ENCODE results near the gene PTPRM.

Gene PTPRM

DNA sequence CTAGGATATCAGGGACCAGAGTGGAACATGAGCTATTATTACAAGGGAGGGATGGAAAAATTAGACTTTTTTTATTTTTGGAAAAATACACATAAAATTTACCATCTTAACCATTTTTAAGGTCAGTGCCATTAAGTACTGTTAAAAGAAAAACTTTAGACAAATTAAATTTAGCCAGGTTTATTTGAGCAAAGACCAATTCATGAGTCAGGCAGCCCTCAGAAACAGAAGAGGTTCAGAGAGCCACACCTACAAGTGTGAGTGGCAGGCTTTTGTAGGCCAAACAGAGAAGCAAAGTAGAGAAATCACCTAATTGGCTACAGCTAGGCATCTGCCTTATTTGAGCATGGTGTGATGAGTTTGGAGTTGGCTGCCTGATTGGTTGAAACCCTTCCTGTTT is 740.8 kb downstream of the PTPRM start:
- H3K27me3 ChIP-seq (replicated peaks; ENCODE audit: insufficient read depth, low read length): no peaks in the 10 kb centered on the region
- TF ChIP-seq, protein P1, sequence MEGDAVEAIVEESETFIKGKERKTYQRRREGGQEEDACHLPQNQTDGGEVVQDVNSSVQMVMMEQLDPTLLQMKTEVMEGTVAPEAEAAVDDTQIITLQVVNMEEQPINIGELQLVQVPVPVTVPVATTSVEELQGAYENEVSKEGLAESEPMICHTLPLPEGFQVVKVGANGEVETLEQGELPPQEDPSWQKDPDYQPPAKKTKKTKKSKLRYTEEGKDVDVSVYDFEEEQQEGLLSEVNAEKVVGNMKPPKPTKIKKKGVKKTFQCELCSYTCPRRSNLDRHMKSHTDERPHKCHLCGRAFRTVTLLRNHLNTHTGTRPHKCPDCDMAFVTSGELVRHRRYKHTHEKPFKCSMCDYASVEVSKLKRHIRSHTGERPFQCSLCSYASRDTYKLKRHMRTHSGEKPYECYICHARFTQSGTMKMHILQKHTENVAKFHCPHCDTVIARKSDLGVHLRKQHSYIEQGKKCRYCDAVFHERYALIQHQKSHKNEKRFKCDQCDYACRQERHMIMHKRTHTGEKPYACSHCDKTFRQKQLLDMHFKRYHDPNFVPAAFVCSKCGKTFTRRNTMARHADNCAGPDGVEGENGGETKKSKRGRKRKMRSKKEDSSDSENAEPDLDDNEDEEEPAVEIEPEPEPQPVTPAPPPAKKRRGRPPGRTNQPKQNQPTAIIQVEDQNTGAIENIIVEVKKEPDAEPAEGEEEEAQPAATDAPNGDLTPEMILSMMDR (IDR thresholded peaks at IDR 0.05; ENCODE audit: low read length): no peak
- TF ChIP-seq EZH2phosphoT487 (IDR thresholded peaks at IDR 0.05; ENCODE audit: low read length) (no peak), EZH2 (optimal IDR thresholded peaks at IDR 0.05; ENCODE audit: low read depth, low read length) (no peak)
- H3K4me1 ChIP-seq (ENCODE audit: low read length): no peaks in the 10 kb centered on the region
- no peaks in the 10 kb centered on the region for H3K79me2 ChIP-seq (ENCODE audit: low read length)
- H3K9ac ChIP-seq (ENCODE audit: low read length): no peak overlapping the region
- no peaks in the 10 kb centered on the region for H3K36me3 ChIP-seq (replicated peaks; ENCODE audit: insufficient read depth, low read length)
- DNase-seq: no peak
- H3K9me2 ChIP-seq (replicated peaks; ENCODE audit: insufficient read depth, low read length): no peaks in the 10 kb centered on the region
- no peak overlapping the region for H3K4me3 ChIP-seq (ENCODE audit: low read length)
- no peak overlapping the region for H3K4me2 ChIP-seq (ENCODE audit: low read depth, low read length)
- no peak overlapping the region for H3K27ac ChIP-seq (ENCODE audit: low read length)
- H4K20me1 ChIP-seq (ENCODE audit: insufficient read depth, low read length): no peaks in the 10 kb centered on the region
- no peak overlapping the region for H2AFZ ChIP-seq (ENCODE audit: low read length)
- H3F3A ChIP-seq (ENCODE audit: insufficient read depth, low read length): no peaks in the 10 kb centered on the region
- no peaks in the 10 kb centered on the region for H3K9me3 ChIP-seq (replicated peaks; ENCODE audit: insufficient read depth, low read length)

DNA sequence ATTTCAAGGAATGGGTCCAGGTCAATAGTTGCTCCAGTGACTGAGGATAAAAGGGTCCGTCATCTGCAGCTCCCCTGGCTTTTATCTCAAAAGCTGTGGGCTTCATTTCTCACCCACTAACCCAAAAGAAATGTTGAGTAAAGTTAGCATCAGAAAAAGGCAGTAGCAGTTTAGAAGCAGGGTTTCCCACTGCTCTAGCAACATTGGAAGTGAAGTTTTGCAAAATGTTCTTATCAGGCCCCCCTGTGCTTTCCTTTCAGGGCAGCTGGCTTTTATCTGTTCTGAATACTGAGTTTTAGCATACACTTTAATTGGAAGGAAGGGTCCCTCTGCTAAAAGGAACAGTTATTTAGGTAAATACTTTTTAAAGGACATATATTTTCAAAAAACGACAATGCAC is 745.9 kb downstream of the PTPRM start:
- H3K27me3 ChIP-seq (replicated peaks; ENCODE audit: insufficient read depth, low read length): no peaks in the 10 kb centered on the region
- no peak overlapping the region for H3K4me3 ChIP-seq (ENCODE audit: low read length)
- H3K9me3 ChIP-seq (replicated peaks; ENCODE audit: insufficient read depth, low read length): no peaks in the 10 kb centered on the region
- TF ChIP-seq EZH2 (optimal IDR thresholded peaks at IDR 0.05; ENCODE audit: low read depth, low read length) (no peak), EZH2phosphoT487 (IDR thresholded peaks at IDR 0.05; ENCODE audit: low read length) (no peak)
- TF ChIP-seq, protein P1 (IDR thresholded peaks at IDR 0.05; ENCODE audit: low read length): no peak
- H2AFZ ChIP-seq (ENCODE audit: low read length): no peak overlapping the region
- no peak overlapping the region for H3K27ac ChIP-seq (ENCODE audit: low read length)
- H4K20me1 ChIP-seq (ENCODE audit: insufficient read depth, low read length): no peaks in the 10 kb centered on the region
- no peaks in the 10 kb centered on the region for H3K9me2 ChIP-seq (replicated peaks; ENCODE audit: insufficient read depth, low read length)
- H3K36me3 ChIP-seq (replicated peaks; ENCODE audit: insufficient read depth, low read length): no peaks in the 10 kb centered on the region
- no peak for DNase-seq
- no peak overlapping the region for H3K9ac ChIP-seq (ENCODE audit: low read length)
- no peak overlapping the region for H3K4me2 ChIP-seq (ENCODE audit: low read depth, low read length)
- H3K79me2 ChIP-seq (ENCODE audit: low read length): no peaks in the 10 kb centered on the region
- H3K4me1 ChIP-seq (ENCODE audit: low read length): no peaks in the 10 kb centered on the region
- no peaks in the 10 kb centered on the region for H3F3A ChIP-seq (ENCODE audit: insufficient read depth, low read length)

DNA sequence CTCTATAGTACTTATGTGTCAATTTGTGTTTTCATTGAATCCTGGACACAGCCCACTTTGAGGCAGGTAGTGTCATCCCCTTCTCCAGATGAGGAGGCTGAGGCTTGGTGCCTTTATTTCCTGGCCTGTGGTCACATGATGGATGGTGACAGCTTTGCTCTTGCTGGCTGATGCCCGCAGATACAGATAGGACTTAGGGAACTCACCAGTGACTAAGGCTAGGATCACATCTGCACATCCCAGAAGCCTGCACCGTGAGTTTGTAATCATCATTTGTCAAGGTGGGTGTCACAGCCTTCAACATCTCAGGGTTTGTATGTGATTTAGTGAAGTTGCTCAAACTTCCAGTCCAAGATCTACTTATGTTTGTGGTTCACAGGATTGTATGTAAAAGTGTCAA is 747.0 kb downstream of the PTPRM start:
- no peaks in the 10 kb centered on the region for H3K4me1 ChIP-seq (ENCODE audit: low read length)
- no peaks in the 10 kb centered on the region for H3K9me3 ChIP-seq (replicated peaks; ENCODE audit: insufficient read depth, low read length)
- H2AFZ ChIP-seq (ENCODE audit: low read length): no peak overlapping the region
- DNase-seq: no peak
- H3K79me2 ChIP-seq (ENCODE audit: low read length): no peaks in the 10 kb centered on the region
- no peak overlapping the region for H3K4me3 ChIP-seq (ENCODE audit: low read length)
- TF ChIP-seq, protein P1 (IDR thresholded peaks at IDR 0.05; ENCODE audit: low read length): no peak
- no peak for TF ChIP-seq EZH2phosphoT487 (IDR thresholded peaks at IDR 0.05; ENCODE audit: low read length)
- TF ChIP-seq EZH2 (optimal IDR thresholded peaks at IDR 0.05; ENCODE audit: low read depth, low read length): no peak
- H3K4me2 ChIP-seq (ENCODE audit: low read depth, low read length): no peak overlapping the region
- H3F3A ChIP-seq (ENCODE audit: insufficient read depth, low read length): no peaks in the 10 kb centered on the region
- no peak overlapping the region for H3K27ac ChIP-seq (ENCODE audit: low read length)
- H3K36me3 ChIP-seq (replicated peaks; ENCODE audit: insufficient read depth, low read length): no peaks in the 10 kb centered on the region
- no peaks in the 10 kb centered on the region for H3K9me2 ChIP-seq (replicated peaks; ENCODE audit: insufficient read depth, low read length)
- no peaks in the 10 kb centered on the region for H3K27me3 ChIP-seq (replicated peaks; ENCODE audit: insufficient read depth, low read length)
- no peaks in the 10 kb centered on the region for H4K20me1 ChIP-seq (ENCODE audit: insufficient read depth, low read length)
- H3K9ac ChIP-seq (ENCODE audit: low read length): no peak overlapping the region
